Measurements from ENCODE around the gene ABCB4.

DNA sequence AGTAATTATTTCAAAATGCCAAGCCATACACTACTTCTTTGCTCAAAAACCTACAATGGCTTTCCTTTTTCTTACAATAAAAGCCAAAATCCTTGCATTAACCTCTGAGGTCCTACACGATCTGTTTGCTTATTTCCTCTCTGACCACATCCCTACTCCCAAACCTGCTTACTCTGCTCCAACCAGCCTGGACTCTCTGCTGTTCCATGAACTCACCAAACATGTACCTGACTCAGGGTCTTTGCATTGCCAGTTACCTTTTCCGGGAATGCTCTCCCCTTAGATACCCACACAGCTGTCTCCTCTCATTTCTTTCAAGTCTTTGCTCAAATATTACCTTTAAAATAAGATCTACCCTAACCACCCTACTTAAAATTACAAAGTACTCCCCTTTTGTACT, 2.3 kb downstream of the ABCB4 start:
- no peak for TF ChIP-seq POLR2AphosphoS5 (IDR thresholded peaks at IDR 0.05; ENCODE audit: low read depth)
- TF ChIP-seq, protein P1, sequence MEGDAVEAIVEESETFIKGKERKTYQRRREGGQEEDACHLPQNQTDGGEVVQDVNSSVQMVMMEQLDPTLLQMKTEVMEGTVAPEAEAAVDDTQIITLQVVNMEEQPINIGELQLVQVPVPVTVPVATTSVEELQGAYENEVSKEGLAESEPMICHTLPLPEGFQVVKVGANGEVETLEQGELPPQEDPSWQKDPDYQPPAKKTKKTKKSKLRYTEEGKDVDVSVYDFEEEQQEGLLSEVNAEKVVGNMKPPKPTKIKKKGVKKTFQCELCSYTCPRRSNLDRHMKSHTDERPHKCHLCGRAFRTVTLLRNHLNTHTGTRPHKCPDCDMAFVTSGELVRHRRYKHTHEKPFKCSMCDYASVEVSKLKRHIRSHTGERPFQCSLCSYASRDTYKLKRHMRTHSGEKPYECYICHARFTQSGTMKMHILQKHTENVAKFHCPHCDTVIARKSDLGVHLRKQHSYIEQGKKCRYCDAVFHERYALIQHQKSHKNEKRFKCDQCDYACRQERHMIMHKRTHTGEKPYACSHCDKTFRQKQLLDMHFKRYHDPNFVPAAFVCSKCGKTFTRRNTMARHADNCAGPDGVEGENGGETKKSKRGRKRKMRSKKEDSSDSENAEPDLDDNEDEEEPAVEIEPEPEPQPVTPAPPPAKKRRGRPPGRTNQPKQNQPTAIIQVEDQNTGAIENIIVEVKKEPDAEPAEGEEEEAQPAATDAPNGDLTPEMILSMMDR (conservative IDR thresholded peaks at IDR 0.05; ENCODE audit: low read depth in 2 of 2): no peak
- TF ChIP-seq EZH2 (IDR thresholded peaks at IDR 0.05; ENCODE audit: low read depth, unreplicated experiment): no peak
- TF ChIP-seq JUNB (IDR thresholded peaks at IDR 0.05; ENCODE audit: unreplicated experiment): no peak
- no peak for TF ChIP-seq EZH2phosphoT487 (IDR thresholded peaks at IDR 0.05; ENCODE audit: unreplicated experiment)
- TF ChIP-seq CREB1 (CRISPR knock-in tag; IDR thresholded peaks at IDR 0.05; ENCODE audit: low read depth): no peak
- TF ChIP-seq, protein P2, sequence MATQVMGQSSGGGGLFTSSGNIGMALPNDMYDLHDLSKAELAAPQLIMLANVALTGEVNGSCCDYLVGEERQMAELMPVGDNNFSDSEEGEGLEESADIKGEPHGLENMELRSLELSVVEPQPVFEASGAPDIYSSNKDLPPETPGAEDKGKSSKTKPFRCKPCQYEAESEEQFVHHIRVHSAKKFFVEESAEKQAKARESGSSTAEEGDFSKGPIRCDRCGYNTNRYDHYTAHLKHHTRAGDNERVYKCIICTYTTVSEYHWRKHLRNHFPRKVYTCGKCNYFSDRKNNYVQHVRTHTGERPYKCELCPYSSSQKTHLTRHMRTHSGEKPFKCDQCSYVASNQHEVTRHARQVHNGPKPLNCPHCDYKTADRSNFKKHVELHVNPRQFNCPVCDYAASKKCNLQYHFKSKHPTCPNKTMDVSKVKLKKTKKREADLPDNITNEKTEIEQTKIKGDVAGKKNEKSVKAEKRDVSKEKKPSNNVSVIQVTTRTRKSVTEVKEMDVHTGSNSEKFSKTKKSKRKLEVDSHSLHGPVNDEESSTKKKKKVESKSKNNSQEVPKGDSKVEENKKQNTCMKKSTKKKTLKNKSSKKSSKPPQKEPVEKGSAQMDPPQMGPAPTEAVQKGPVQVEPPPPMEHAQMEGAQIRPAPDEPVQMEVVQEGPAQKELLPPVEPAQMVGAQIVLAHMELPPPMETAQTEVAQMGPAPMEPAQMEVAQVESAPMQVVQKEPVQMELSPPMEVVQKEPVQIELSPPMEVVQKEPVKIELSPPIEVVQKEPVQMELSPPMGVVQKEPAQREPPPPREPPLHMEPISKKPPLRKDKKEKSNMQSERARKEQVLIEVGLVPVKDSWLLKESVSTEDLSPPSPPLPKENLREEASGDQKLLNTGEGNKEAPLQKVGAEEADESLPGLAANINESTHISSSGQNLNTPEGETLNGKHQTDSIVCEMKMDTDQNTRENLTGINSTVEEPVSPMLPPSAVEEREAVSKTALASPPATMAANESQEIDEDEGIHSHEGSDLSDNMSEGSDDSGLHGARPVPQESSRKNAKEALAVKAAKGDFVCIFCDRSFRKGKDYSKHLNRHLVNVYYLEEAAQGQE (IDR thresholded peaks at IDR 0.05; ENCODE audit: unreplicated experiment): no peak
- no peak for TF ChIP-seq NANOG (IDR thresholded peaks at IDR 0.05; ENCODE audit: borderline replicate concordance)
- TF ChIP-seq ZNF331 (CRISPR knock-in tag; IDR thresholded peaks at IDR 0.05; ENCODE audit: low read depth): no peak
- TF ChIP-seq, protein P3, sequence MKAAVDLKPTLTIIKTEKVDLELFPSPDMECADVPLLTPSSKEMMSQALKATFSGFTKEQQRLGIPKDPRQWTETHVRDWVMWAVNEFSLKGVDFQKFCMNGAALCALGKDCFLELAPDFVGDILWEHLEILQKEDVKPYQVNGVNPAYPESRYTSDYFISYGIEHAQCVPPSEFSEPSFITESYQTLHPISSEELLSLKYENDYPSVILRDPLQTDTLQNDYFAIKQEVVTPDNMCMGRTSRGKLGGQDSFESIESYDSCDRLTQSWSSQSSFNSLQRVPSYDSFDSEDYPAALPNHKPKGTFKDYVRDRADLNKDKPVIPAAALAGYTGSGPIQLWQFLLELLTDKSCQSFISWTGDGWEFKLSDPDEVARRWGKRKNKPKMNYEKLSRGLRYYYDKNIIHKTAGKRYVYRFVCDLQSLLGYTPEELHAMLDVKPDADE (IDR thresholded peaks at IDR 0.05): no peak
- TF ChIP-seq ZNF114 (CRISPR knock-in tag; IDR thresholded peaks at IDR 0.05): no peak
- TF ChIP-seq STAT1 (IDR thresholded peaks at IDR 0.05; ENCODE audit: unreplicated experiment): no peak

All from GM23338 (cell line).